Measurements from ENCODE around the gene SAYSD1.

Gene SAYSD1

DNA sequence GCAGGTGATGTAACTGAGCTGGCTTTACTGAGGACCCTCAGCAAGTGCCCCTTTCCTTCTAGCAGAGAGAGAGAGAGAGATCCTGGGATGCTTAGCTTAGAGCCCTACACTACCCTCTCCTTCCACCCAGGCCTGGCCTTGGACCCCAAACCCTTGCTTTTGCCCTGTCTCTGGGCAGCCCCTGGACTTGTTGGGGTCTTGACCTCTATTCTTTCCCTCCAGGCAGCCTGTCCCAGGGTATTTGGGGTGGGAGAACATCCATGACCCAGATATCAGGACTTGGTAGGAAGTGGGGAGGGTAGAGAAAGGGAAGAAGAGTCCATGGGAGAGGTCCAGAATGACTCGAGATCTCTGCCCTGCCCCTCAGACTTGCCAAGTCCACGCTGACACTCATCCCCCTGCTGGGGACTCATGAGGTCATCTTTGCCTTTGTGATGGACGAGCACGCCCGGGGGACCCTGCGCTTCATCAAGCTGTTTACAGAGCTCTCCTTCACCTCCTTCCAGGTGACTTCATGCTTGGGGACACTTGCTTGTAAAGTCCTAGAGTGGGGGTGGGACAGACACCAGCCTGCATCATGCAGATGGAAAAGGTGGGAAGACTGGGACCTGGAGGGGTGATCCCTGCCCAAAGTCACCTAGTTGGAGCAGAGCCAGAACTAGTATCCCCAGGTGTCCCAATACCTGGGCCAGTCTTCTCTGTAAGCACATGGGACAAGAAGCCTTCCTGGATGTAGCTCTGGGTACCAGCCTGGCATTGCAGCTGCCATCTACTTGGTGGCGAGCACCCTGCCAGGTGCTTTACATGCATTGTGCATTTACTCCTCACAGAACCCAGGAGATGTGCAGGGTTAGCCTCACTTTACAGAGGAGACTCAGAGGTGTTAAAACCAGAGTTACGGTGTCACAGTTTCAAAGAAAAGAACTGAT, 35.5 kb downstream of the SAYSD1 start:
- DNase-seq (ENCODE audit: low read depth in 2 of 2, low spot score in 1 of 2): no peak

DNA sequence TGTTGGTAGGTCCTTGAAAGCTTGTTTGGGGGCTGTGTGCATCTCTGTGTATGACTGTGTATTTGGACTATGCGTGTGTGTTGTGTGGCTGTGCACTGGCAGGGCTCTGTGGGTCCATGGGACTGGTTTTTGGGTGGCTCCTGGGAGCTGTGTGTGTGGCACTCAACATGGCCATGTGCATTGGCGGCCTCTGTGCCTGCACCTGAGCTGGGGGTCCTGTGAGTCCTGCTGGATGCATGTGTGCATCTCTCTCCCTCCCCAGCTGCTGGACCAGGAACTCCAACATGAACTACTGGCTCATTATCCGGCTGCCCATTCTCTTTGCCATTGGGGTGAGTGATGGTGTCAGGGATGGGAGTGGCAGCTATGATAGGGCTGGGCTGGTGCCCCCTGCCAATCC, 36.3 kb downstream of the SAYSD1 start:
- no peak for DNase-seq (ENCODE audit: low read depth in 2 of 2, low spot score in 1 of 2)

DNA sequence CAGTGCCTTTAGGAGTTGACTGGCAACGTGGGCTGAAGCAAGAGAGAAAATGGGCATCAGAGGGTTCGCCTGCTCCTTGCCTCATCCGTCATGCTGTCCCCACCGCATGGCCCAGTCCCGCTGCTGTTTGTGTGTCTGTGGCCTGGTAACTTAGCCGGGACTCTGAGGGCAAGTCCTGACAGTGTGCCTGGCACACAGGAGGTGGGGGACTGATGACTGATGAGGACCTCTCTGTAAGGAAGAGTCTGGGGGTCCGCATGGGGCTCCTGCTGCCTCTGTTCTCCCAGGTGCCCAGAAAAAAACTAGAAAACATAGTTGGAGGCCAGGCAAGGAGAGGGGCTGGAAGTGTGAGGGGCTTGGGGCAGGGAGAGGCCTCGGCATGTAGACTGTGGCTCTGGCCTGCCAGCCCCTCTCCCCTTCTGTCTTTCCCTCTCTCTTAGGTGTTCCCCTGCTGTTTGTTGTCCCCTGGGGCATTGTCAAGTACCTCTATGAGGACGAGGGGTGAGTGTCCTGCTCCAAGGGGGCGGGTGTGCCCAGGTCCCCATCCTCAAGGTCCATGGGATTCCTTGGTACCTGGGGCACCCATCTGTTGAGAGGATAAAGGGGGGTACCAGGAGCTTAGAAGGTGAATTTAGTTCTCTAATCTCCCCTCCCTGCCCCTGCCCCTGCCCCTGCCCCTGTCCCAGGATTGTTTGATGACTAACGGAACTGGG, 36.9 kb downstream of the SAYSD1 start:
- no peak for DNase-seq (ENCODE audit: low read depth in 2 of 2, low spot score in 1 of 2)

DNA sequence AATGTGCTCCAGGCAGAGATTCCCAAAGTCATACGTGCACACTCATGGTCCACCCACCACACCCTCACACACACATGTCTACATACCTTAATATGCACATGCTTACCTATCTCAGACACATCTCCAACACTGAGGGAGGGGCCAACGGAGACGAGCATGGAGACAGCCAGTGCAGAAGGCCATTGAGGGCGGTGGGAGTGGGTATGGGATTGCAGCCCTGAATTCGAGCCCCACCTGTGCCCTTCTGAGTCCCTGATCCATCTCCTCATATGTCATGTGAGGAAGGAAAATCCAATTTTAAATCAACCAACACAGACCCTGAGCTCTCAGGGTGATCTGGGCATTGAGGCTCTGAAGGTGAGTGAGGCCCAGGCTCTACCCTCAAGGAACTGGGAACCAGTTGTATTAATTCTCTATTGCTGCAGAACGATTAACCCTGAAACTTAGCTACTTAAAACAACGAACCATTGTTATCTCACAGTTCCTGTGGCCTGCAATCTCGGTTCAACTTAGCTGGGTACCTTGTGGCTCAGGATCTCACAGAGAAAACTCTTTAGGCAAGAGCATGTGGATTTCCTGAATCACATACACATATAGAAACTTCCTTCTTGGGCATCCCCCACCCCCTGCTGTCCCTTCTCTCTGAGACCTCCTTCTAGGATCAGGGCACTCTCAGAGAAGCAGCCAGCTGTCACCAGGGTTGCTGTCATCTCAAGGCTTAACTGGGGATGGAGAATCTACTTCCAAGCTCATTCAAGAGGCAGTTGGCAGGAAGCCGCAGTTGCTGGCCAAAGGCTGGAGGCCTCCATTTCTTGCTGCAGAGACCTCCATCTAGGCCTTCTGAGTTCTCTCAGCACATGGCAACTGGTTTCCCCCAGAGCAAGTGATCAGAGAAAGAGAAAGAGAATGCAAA, 38.1 kb downstream of the SAYSD1 start:
- no peak for DNase-seq (ENCODE audit: low read depth in 2 of 2, low spot score in 1 of 2)

DNA sequence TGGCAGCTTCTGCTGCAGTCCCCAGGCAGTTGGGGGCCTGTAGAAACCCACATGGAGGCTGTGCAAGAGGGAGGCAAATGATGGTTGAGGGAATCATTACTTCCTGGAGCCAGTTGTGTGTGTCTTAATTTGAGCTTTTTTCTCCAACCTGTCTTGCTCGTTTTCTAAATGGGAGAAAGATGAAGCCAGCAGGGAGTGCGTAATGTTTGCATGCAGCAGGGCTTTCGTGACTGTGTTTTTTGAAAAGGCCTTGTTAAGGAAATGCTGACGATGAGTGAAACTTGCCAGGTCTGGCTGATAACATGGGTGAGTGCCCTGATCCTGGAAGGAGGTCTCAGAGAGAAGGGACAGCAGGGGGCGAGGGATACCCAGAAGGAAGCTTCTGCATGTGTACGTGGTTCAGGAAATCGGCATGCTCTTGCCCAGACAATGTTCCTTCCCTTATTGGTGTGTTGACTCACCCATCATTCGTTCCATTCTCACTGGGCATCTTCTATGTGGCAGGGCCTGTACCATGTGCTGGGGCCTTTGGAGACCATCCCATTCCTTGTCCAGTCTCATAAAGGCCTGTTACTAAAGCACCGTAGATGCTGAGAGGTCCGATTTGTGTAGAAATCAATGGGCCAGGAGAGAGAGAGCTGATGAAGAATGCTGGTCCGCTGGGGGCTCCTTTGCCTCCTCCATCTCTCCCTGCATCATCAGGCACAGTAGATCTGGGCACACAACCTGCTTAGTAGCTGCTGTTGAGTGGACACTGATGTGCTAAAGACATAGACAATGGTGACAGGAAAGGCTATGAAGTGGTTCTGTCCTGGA, 39.0 kb downstream of the SAYSD1 start:
- no peak for DNase-seq (ENCODE audit: low read depth in 2 of 2, low spot score in 1 of 2)

DNA sequence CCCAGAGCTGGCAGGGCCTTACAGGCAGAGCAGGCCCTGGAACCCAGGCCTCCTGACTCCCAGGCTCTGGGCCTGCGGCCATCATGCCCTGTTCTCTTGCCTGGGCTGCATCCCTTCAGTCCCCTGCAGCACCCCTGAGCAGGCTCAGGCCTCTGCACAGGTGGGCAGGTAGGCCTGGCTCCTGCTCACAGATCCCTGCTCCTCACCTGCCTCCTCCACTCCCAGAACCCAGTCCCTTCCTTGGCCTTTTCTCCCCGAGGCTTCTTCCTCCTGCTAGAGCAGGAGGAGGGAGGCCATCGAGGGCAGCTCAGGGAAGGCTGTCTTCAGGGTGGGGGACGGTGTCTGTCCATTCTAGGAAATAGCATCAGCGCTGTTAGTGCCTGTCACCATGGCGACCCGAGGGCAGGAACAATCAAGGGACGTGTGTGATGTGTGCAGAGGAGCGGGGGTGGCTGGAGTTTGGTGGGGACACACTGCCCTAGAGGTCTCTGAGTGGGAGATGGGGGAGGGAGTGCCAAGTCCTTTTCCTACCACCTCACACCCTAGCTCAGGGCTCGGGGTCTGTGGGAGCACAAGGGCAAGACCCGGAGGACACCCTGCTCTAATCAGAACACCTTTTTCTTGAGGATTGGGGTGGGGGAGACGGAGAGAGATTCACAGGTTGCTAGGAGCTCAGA, 39.8 kb downstream of the SAYSD1 start:
- no peak for DNase-seq (ENCODE audit: low read depth in 2 of 2, low spot score in 1 of 2)

DNA sequence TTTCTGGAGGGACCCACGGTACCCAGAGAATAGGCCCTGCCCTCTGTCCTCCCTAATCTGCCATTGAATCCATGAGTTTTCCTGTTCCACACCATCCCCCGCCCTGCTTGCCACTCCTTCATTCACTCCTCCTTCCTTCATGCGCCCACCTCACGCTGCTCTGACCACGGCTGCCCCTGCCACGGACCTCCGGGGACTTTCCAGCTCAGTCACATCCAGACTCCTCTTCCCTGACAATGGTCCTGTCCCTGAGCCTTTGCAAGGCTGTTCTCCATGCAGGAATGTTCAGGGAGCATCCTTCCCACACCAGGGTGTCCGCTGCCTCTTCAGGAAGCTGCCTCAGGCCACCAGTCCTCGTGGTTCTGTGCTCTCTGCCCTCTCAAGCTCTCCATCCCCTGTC, 40.5 kb downstream of the SAYSD1 start:
- DNase-seq (ENCODE audit: low read depth in 2 of 2, low spot score in 1 of 2): no peak

DNA sequence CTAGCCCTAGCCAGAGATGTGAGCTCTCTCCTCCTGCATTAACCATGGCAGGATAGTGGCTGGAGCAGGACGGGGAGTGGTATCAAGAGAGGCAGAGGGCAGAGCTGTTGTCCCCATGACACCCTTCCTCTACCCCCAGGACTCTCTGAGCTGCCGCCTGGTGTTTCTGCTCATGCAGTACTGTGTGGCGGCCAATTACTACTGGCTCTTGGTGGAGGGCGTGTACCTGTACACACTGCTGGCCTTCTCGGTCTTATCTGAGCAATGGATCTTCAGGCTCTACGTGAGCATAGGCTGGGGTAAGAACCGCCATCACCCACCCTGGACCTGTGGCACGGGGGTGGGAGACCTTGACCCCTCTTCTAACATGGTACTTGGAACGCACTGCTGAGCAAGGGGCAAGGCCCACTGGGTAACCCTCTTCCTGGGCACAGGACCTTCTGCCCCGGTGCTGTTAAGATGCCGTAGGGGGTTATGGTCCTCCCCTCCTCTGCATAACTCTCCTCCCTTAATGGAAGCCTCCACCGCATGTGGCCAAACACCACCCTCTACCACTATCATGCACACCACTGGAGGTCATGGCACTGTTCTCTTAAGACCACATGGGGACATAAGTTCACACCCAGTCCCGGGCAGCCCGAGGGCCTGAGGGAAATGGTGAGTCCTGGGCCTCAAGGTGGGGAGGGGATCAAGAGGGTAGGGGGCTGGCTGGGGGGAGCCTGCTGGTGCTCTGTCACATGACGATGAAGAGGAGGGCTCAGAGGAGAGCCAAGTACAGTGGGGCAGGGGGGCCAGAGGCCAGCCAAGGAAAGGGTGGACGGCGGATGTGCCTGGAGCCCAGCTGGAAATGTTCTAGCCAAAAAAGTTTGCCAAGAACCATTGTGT, 41.3 kb downstream of the SAYSD1 start:
- no peak for DNase-seq (ENCODE audit: low read depth in 2 of 2, low spot score in 1 of 2)

DNA sequence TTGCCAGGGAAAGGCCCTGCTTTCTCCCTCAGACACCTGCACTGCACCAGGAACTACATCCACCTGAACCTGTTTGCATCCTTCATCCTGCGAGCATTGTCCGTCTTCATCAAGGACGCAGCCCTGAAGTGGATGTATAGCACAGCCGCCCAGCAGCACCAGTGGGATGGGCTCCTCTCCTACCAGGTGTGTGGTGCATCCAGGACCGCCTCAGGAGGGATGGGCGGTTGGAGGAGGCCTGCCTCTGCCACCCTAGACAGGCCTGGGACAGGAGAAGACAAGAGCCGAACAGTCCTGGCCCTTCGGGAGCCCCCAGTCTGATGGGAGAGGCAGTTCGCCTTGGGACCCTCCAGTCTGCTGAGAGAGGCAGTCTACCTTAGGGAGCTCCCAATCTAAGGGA, 42.2 kb downstream of the SAYSD1 start:
- DNase-seq (ENCODE audit: low read depth in 2 of 2, low spot score in 1 of 2): no peak

DNA sequence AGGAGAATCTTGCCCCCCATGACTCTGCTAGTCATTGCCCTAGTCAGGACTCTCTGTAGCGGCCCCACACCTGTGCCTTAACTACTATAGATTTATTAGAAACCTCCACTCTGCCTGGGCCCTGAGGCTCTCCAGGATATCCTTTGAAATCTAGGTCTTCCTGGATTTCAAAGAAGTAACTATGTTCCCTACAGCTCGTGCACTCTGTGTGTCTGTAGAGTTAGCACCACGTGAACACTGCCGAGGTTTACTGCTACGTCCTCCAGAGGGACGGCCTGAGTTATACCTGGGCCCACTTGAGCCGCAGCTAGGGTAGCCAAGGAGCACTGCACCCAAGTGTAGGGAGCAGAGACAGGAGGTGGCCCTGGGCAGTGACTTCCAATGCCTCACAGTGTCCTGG, 46.6 kb downstream of the SAYSD1 start:
- no peak for DNase-seq (ENCODE audit: low read depth in 2 of 2, low spot score in 1 of 2)

DNA sequence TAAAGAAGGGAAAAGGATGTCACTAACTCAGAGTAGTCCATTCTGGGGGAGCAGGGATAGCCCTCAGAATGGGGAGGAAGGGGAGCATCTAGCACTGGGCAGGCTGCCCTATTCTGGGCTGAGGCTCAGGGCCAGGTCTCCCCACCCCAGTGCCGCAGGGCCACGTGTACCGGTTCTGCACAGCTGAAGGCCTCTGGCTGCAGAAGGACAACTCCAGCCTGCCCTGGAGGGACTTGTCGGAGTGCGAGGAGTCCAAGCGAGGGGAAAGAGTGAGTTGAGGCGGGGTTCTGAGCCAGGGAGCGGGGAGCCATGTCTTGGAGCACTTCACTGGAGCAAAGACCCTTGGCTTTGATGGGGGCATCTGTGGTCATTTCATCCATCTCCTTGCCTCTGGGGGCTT, 49.4 kb downstream of the SAYSD1 start:
- DNase-seq (ENCODE audit: low read depth in 2 of 2, low spot score in 1 of 2): no peak

DNA sequence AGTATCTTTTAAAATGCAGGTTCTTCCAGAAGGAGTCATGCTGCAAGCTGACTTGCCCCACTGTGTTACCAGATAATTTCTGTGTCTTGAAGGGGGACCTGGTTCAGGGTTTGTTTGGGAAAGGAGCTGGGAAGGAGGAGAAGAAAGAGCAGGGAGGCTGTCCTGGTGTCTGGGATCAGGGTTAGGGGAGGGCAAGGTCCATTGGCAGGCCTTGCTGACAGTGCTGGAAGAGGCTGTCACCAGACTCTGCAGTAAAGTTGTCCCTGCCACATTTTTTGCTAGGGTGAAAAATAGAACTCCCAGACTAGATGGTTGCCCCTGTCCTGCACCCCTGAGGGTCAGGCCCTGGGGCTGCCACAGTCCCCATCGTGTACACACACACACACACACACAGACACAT, 51.5 kb downstream of the SAYSD1 start:
- DNase-seq (ENCODE audit: low read depth in 2 of 2, low spot score in 1 of 2): no peak

DNA sequence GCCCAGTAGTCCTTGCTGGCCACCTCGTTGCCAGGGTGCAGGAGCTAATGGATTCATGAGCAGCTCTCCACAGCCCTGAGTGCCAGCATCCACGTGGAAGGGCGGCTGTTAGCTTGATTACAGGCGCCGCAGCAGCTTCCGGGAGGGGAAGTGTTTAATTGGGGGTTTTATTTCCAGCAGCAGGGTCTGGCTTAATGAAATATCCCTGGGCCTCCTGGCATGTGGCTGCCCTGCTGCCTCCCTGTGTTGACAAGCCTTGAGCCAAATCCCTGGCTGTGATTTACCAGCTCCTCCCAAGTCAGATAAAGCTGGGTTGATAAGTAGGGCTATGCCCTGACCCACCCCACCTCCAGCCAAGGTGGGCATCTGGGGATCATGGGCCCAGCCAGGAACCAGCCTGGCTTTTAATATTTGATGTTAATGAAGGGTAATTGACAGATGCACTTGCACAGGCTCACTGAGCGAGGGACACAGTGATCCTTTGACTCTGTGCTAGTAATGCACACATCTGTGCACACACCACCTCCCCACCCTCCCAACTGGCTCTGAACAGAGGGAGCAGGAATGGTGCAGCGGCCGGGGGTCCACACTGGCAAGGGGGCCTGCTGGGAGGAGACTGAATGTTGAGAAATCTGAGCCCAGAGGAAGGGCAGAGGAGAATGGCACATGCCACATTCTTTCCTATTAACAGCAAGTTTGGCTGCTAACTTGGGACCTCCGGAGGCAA, 52.8 kb downstream of the SAYSD1 start:
- DNase-seq (ENCODE audit: low read depth in 2 of 2, low spot score in 1 of 2): no peak

DNA sequence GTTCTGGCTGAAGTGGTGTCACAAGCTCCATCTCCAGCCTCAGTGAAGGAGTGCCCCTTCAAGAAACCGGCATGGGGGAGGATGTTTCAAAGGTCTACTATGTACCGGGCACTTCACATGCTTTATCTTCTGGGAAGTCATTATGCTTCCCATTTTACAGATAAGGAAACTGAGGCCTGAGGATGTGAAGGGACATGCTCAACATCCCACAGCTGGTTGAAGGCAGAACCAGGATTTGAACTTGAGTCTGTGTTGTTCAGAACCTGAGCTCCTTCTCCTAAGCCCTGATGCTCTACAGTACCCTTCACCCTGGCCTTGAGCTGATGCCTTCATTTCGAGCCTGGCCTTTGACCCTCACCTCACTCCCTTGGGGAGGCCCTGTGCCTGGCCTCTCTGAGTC, 53.4 kb downstream of the SAYSD1 start:
- DNase-seq (ENCODE audit: low read depth in 2 of 2, low spot score in 1 of 2): no peak

DNA sequence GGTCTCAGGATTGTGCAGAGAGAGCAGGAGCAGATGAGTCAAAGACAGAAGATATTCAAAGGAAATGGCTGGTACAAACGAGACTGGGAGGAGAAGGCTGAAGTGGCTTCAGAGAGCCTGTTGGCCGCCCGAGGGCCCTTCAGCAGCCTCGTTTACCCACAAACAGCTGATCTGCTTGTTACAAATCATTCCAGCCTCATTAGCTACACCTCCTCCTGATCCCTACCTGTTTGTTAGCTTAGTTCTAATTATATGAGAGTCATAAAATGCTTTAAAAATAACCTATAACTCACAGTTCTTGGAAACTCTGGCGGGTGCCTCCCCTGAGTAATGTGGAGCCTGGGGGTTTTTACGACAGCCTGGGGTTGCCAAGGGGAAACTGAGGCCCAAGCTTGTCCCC, 53.8 kb downstream of the SAYSD1 start:
- no peak for DNase-seq (ENCODE audit: low read depth in 2 of 2, low spot score in 1 of 2)

DNA sequence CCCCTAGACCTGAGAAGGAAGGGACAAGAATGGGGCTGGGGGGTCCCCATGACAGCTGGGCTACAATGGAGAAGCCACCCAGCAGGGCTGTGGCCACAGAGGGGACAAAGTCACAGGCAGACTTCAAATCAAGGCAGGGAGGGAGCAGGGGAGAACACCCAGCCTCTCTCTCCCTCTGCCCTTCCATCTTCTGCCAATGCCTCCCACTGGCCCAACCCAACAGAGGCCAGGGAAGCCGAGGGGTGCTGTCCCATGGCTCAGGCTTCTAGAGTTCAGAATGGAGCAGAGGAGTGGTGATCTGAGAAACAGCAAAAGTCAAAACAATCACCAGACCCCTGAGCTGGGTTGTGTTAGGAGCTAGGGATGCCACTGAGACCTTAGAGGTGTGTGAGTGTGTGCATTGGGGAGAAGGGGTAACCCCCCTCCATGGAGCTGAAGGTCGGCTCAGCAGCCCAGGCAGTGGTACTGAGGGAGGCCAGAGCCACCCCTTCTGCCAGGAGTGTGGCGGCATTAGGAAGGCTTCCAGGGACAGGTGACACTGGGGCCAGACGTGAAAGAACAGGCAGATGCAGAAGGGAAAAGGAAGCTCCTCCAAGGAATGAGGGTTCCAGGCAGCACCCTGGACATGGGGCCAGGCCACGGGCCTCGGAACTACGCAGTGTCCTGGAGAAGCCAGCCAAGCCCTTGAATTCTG, 54.4 kb downstream of the SAYSD1 start:
- DNase-seq (ENCODE audit: low read depth in 2 of 2, low spot score in 1 of 2): no peak

DNA sequence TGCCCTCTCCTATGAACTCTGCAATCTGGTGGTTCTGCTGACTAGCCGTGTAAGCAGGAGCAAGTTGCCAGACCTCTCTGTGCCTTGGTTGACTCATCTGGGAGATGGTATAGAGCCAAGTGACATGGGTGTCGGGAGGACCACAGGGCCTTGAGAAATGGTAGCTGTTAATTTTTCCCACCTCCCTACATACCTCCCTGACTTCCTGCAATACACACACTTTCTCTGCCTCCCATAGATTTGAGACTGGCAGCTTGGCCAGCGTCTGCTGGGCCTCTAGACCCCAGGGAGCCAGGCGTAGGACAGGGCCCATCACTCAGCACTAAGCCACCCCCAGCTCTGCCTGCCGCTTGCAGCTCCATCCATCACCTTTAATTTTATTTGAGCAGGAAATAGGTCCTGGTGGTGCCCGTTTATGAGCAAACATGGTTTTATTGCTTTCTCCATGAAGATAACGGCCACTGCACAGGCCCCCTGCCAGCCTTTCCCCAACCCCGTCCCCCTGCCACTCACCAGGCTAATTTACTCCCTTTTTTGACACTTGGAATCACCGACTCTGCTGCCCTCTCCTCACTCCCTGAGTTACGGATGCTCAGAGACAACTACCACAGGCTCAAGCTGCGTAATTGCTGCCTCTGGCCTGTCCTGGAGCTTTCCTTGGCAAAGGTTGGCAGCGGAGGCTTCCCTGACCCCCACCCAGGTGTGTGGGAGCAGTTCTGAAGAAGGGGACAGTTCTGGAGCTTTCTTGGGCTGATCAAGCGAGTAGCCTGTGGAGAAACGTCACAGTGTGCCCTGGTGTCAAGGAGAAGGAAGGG, 55.3 kb downstream of the SAYSD1 start:
- no peak for DNase-seq (ENCODE audit: low read depth in 2 of 2, low spot score in 1 of 2)
